ENCODE measurements around the gene GORASP2.

The GORASP2 gene

DNA sequence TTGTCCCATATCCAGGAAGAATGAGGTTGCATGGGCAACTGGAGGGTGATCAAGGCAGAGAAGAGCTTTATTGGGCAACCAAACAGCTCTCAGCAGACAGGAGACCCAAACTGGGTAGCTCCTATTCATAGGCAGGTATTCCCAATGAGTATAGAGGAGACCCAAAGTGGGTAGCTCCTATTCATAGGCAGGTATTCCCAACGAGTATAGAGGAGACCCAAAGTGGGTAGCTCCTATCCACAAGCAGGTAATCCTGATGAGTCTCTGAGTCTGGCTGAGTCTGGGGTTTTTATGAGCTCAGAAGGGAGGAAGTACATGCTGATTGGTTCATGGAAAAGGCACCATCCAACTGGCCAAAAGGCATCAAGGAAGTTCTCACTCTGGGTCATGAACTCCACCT, 5.3 kb upstream of the GORASP2 start:
- no peak for DNase-seq (ENCODE audit: low spot score)

DNA sequence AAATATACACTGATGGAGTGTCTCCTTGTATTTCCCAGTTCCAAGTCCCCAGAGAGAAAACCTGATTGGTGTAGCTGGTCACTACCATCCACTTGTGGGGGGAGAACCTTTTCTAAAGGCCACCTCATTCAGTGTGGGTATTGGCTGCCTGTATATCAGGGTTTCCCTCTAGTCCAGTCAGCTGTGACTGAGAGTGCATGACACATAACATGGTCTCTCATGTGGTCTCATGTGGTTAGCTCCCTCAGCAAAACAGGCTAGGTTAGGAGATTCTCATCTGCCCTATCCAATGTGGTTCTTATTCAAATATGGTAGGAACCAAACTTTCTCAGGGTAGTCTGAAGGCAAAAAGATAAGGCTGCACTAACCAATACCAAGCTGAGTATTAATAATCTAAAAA, 4.1 kb upstream of the GORASP2 start:
- DNase-seq (ENCODE audit: low spot score) = no peak

DNA sequence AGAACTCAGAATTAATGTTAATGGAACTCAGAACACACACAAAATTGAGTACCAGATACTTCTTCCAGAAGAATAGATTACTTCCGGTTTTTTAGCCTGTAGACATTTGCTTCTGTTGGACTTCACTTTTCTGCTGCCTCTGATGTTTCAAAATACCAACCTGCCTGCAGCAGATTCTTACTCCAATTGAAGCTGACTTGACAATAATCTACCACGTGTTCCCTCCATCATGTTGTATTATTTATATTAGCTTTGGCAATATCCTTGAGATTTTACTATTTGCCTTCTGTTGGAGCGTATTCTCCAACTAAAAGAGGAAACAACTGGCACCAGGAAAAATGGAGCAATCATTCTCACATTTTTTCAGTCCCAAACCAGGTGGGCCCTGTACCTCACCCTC, 3.1 kb upstream of the GORASP2 start:
- DNase-seq (ENCODE audit: low spot score) = no peak

DNA sequence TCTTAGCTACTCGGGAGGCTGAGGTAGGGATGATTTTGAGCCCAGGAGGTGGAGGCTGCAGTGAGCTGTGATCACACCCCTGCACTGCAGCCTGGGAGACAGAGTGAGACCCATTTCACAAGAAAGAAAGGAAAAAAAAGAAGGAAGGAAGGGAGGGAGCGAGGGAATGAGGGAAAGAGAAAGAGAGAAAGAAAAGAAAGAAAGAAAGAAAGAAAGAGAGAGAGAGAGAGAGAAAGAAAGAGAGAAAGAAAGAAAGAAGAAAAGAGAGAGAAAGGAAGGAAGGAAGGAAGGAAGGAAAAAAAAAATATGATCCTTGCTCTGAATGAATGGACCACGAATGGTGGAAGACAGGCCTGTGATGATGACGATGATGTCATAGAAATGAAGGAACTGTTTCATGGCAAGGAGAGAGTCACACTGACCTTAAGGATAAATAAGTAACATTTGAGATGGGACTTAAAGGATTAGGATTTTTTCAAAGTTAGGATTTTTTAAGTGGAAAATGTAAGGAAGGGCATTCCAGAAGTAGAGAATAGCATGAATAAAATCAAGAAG, 2.2 kb upstream of the GORASP2 start:
- DNase-seq (ENCODE audit: low spot score) = no peak

DNA sequence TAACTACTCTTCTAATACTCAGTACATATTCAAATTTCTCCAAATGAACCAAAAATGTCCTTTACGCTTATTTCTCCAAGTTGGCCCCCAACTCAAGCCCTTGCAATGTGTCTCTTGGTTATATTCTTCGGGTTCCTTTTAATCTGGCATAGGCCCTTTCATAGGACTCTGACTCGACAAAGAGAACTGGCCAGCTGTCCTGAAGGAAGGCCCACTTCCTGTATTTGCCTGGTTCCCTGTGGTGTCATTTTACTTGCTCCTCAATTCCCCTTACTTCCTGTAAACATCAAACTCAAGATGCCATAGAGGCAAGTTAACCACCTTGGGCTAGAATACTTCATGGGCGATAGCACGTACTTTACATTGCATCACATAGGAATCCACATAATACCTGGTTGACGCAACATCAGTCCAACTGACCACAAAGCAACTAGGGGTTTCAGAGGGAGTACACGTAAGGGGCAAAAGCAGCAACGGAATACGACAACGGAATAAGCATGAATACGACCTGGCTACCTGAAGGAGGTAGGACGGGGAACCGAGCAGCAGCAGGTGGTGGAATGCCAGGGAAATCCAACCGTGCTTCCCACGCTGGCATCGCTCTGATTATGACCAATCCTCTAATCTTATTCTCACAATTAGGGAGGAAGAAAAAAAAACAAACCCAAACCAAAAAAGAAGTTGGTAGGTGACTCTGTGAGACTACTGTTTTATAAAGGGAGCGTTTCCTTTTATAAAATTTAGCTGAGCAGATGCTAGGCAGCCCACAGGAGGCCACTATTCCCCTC, 823 bp upstream of the GORASP2 start:
- peak; percentile 10 for DNase-seq (ENCODE audit: low spot score)

DNA sequence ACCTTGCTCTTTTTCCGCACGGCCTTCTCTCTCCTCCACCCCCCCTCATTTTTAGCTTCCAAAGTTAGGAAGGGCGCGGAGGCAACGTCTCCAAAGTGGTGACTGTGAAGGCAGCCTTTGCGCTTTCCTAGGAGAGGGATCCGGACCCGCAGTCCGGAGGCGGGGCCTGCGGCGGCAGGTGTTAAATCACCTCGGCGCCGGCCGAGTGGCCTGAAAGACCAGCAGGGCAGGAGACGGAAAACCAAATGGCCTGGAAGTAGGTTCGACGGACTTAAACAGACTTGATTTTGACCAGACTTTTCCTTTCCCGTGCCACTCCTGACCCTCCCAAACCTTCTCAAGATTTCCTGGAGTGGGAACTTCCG, 615 bp downstream of the GORASP2 start:
- peak; percentile 25 for DNase-seq (ENCODE audit: low spot score)

DNA sequence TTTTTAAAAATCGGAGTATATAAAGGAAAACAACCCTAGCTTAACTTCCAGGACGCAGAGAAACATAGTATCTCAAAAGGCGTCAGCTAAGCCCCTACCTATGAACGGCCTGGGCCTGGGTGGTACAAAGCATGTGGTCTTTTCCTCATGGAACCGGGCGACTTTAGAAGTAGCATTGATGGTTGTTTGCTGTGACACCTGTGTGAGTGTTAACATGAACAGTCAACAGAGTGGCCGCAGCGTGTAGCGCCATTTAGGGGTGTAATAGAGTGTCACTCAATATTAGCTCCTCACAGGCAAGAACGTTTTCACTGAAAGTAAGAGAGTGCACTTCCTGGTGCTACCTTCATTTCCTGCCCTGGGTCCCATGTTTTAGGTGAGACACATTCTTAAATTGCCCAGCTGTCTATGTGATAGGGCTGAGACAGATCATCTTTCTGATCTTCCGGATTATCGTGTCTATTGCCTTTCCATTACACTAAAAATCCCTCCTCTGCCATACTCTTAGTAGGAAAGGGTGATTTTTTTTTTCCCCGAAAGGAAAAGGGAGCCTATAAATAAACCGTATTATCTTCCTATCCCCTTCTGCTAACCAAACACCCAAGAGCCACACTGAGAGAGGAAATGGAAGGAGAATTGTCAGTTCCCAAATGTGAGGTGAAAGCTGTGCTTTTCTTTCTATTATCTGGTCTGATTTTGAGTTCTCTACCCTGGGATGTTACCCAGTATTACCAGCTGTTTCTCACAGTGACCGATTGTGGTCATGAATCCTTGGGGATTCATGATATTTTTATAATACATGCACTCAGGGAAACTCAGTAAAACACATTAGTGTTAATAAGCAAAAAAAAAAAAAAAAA, 1.3 kb downstream of the GORASP2 start:
- peak; percentile 34 for DNase-seq (ENCODE audit: low spot score)

DNA sequence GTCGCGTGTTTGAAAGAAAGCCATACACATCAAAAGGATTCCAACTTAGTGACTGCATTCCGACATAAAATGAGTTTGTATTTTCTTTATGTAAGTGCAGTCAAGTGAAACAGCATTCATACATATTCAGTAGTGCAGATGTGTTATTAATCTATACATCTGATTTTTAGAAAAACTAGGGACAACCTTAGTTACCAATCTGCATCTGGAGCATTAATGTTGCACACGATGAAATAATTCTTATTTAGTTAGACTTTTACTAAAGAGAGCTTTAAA, 1.9 kb downstream of the GORASP2 start:
- no peak for DNase-seq (ENCODE audit: low spot score)

DNA sequence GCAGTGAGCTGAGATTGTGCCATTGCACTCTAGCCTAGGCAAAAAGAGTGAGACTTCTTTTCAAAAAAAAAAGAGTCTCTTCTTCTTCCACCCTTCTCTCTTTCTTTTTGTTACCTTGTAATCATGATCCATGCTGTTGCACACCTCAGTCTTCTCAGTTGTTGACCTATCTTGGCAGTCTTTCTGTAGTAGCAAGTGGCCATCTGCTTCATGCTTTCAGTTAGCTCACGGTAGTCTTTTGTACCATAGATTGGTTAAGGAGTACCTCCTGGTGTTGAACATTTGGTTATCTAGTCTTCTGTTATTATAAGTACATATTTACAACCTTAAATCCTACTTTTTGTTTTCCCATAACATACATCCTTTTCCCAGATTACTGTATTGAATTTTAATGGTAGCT, 3.1 kb downstream of the GORASP2 start:
- DNase-seq (ENCODE audit: low spot score) = no peak

DNA sequence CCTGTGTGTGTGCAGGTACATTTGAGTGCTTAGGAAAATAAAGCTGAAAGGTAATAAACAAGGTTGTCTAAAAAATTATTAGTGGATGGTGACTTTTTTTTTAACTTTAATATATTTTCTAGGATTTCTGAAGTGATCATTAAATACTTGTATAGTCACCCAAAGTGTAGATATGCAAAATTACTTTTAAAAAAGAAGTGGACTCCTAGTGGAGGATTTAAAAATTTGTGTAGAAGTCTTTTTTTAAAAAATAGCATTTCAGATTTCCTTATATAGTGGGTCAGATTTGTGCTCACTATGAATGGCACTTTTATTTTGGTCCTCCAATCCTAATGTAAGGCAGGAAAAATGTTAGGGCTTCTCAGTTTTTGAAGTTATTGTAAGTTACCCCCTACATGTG, 3.9 kb downstream of the GORASP2 start:
- DNase-seq (ENCODE audit: low spot score) = no peak

DNA sequence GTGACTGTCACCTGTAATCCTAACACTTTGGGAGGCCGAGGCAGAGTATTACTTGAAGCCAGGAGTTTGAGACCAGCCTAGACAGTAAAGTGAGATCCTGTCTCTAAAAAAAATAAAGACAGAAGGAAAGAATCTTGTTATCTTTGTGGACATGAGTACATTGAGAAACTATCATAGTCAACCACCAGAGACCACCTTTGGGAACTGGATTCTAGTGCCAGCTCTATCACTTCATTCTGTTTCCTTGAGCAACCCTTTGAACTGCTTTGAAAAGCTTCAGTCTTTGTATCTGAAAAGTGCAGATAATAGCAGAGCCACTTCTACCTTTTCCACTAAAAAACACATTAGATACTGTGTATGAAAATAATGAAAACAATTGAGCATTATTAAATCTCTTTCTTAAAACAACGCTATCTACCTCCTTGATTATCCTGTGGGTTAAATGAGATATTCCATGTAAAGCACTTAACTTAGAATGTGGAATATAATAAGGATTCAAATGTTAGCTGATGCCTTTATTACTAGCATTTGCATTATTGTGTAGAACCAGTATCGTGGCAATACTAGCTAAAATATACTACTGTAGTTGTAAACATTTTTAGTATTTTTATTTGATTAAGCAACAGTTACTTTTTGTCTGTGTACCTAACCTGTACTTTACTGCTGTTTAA, 8.8 kb downstream of the GORASP2 start:
- DNase-seq (ENCODE audit: low spot score) = no peak

DNA sequence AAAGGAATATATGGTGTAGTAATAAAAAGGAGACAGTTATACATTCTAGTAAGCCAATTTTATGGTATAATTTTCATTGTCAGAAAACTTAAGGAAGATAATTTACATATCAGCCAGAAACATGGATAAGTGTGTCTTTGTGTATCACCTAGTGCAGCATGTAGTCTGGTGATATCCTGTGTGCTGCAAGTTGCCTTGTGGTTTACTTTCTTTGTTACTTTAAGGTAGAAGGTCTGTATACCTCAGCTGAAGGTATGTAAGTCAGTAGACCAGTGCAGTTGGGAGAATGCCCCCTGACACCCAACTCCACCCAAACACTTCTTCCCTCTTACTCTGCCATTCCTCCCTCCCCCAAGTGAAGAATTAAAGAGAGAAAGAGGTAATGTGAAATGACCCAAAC, 11.0 kb downstream of the GORASP2 start:
- no peak for DNase-seq (ENCODE audit: low spot score)

DNA sequence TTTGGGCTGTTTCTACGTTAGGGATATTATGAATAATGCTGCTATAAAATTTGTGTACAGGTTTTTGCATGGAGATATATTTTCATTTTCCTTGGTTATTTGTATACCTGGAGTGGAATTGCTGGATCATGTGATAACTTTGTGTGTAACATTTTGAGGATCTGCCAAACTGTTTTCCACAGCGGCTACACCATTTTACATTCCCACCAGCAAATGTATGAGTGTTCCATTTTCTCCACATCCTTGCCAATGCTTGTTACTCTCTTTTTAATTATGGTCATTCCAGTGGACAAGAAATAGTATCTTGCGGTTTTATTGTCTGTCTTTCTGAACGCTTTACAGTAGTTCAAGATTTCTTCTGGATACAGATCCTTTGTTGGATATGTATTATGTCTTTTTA, 13.6 kb downstream of the GORASP2 start:
- no peak for DNase-seq (ENCODE audit: low spot score)

DNA sequence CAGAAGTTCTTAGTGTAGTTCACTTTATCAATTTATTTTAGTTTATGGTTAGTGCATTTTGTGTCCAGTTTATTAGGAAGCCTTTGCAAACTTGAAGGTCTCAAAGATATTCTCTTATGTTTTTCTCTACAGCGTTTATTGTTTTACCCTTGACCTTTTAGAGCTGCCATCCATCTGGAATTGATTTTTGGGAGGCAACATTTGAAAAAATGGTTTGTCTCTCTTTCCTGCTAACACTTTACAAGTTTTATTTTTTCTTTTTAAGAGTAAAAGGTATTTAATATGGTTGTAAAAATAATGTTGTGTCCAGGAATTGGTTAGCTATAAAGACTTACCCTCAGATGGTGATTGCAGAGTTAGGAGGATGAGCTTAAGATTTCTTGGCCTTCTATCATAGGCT, 14.0 kb downstream of the GORASP2 start:
- no peak for DNase-seq (ENCODE audit: low spot score)

DNA sequence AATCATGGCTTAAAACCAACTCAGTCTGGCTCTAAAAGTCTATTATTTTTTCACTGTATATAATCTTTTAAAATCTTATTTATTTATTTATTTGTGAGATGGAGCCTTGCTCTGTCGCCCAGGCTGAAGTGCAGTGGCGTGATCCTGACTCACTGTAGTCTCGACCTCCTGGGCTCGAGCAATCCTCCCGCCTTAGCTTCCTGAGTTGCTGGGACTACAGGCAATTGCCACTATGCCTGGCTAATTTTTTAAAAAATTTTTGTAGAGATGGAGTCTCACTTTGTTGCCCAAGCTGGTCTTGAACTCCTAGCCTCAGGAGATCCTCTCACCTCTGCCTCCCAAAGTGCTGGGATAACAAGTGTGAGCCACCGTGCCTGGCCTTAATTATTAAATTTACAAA, 14.5 kb downstream of the GORASP2 start:
- DNase-seq (ENCODE audit: low spot score) = no peak

DNA sequence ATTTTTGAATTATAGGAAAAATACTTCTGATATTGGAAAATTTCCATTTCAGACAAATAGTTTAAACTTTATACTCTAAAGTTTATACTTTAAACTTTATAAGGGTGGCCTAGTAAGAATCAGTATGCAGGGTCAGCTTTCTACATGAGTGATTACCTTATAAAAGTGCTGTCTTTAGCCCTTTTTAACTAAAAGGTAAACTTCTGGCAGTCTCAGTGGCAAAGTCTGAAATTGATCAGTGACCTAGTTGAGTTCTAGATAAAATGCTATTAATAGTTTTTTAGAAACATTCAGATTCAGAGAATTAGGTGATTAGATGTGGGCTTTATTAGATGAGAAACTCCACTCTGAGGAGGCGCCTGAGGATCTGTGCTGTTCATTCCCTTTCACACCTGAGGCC, 15.5 kb downstream of the GORASP2 start:
- no peak for DNase-seq (ENCODE audit: low spot score)

DNA sequence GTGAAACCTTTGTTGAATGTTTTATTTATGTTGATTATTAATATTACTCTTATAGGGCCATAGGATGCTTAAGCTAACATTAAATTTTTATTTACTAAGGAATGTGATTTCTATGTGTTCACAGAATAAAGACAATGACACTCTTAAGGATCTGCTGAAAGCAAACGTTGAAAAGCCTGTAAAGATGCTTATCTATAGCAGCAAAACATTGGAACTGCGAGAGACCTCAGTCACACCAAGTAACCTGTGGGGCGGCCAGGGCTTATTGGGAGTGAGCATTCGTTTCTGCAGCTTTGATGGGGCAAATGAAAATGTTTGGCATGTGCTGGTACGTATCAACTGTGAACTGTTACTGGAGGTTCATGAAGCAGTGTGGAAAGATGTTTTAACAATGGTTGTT, 20.4 kb downstream of the GORASP2 start:
- no peak for DNase-seq (ENCODE audit: low spot score)

DNA sequence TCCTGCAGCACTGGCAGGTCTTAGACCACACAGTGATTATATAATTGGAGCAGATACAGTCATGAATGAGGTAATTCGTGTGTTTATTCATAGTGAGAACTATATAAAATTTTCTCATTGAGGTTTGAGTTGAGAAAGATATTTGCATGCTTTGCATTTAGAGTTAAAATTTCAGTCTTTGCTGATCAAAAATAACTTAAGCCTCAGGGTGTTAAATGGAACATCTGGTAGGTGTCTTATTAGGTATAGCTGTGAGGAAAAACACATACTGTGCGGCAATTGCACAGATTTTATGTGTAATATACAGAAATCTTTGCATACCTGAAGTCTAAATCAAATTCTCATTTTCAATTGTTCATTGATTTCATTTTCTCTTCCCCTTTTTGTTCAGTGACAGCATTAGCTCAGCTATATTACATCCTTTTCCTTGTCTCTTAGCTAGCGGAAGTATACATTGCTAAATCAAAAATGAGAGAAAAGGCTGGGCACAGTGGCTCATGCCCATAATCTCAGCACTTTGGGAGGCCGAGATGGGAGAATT, 21.2 kb downstream of the GORASP2 start:
- no peak for DNase-seq (ENCODE audit: low spot score)

DNA sequence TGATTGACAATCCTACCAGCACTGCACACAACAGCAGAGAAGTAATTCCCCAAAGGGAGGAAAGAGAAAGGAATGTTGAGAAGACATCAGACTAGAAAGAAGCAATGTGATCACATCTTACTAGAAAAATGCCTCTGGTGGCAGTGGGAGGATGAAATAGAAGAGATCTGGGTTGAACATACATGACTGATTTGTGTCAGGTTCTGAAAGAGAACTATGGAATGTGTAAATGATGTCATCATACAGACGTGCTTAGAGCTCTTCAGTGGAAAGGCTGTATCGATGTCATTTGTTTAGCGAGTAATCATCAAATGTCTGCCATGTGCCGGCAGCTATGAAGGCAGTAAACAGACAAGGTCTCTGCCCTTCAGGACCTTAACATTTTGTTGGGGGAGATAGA, 24.9 kb downstream of the GORASP2 start:
- DNase-seq (ENCODE audit: low spot score) = no peak

DNA sequence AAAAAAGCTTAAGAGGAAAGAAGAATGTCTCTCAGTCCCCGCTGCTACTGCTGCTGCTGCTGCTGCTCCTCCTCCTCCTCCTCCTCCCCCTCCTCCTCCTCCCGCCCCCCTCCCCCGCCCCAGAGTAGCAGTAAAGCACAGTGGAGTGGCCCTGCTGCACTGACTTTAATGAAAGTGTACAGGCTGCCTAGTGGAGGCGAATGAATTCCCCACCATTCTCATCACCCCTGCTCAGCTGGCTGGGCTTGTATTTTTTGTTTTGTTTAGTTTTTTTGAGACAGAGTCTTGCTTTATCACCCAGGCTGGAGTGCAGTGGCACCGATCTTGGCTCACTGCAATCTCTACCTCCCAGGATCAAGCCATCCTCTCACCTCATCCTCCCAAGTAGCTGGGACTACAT, 34.3 kb downstream of the GORASP2 start:
- no peak for DNase-seq (ENCODE audit: low spot score)

DNA sequence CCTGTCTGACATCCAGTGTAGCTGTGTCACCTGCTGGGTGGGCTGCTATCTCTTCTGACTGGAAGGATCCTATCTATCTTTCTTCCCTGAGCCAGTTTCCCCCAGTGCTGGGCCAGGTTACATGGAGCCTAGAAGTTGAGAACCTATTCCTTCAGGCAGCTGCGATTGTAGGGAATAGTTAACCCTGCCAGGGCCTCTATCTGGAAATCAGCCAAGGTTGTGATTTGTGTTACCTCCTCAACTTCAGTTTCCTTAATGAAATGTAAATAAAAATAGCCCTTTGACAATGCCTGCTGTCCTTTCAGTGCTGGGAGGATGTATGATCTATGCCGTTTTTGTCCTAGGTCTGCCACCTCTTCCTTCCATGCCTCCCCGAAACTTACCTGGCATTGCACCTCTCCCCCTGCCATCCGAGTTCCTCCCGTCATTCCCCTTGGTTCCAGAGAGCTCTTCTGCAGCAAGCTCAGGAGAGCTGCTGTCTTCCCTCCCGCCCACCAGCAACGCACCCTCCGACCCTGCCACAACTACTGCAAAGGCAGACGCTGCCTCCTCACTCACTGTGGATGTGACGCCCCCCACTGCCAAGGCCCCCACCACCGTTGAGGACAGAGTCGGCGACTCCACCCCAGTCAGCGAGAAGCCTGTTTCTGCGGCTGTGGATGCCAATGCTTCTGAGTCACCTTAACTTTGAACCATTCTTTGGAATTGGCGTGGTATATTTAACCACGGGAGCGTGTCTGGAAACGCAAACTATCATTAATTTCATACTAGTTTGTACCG, 36.6 kb downstream of the GORASP2 start:
- no peak for DNase-seq (ENCODE audit: low spot score)

Measured in putamen (tissue), 1 donor.